DOHH2 (cell line): Measurements from ENCODE around the gene CHRM5.
"Not testable (repeated sequence)": the region's sequence is repeated elsewhere in the genome, so short reads cannot be mapped to it uniquely, and the experiment has no call there.

ENCODE experiments used
- H3F3A ChIP-seq: fragments of 200-600 bp; sonication (generic), shearing (Covaris generic); 2 replicates; pipeline ENCODE4 v1.6.0; 2016; ENCODE audit warnings: antibody characterized with exemption, mild to moderate bottlenecking; ENCODE audit not compliant: control insufficient read depth, insufficient read depth
- H3K27ac ChIP-seq: fragments of 200-600 bp; sonication (generic); 2 replicates; pipeline ENCODE4 v1.5.1; 2014; ENCODE audit warnings: low read depth, mild to moderate bottlenecking, low read length, moderate library complexity
- H3K27me3 ChIP-seq: fragments of 200-600 bp; sonication (generic); 2 replicates; pipeline ENCODE4 v1.6.1; 2014; ENCODE audit warnings: mild to moderate bottlenecking, low read length, mixed read lengths; ENCODE audit not compliant: control insufficient read depth
- H3K36me3 ChIP-seq: fragments of 200-600 bp; sonication (generic); 2 replicates; pipeline ENCODE4 v1.6.1; 2014; ENCODE audit warnings: mild to moderate bottlenecking, low read length, moderate library complexity, mixed read lengths; ENCODE audit not compliant: control insufficient read depth
- H3K4me1 ChIP-seq: fragments of 200-600 bp; sonication (generic); 2 replicates; pipeline ENCODE4 v1.6.1; 2014; ENCODE audit warnings: mild to moderate bottlenecking, low read length, mixed read lengths; ENCODE audit not compliant: control insufficient read depth
- H3K4me2 ChIP-seq: fragments of 200-600 bp; sonication (generic); 2 replicates; pipeline ENCODE4 v1.6.0; 2014; ENCODE audit warnings: mild to moderate bottlenecking, low read length, moderate library complexity
- H3K4me3 ChIP-seq: fragments of 200-600 bp; sonication (generic); 2 replicates; pipeline ENCODE4 v1.5.1; 2014; ENCODE audit warnings: mild to moderate bottlenecking, low read length, mixed read lengths
- H3K79me2 ChIP-seq: fragments of 200-600 bp; sonication (generic); 2 replicates; pipeline ENCODE4 v1.6.1; 2014; ENCODE audit warnings: mild to moderate bottlenecking, low read length, mixed read lengths; ENCODE audit not compliant: control insufficient read depth
- H3K9me2 ChIP-seq: fragments of 200-600 bp; sonication (generic); replicated peaks from 2 replicates; pipeline ENCODE4 v1.6.1; 2014; ENCODE audit warnings: mild to moderate bottlenecking, low read length, mixed read lengths; ENCODE audit not compliant: control insufficient read depth
- H3K9me3 ChIP-seq: fragments of 200-600 bp; sonication (generic); 2 replicates; pipeline ENCODE4 v1.6.1; 2014; ENCODE audit warnings: antibody characterized with exemption, low read length, mixed read lengths; ENCODE audit not compliant: control insufficient read depth, insufficient read depth
- H4K20me1 ChIP-seq: fragments of 200-600 bp; sonication (generic); 2 replicates; pipeline ENCODE4 v1.6.0; 2014; ENCODE audit warnings: low read depth, mild to moderate bottlenecking, antibody characterized with exemption, low read length, moderate library complexity; ENCODE audit not compliant: control insufficient read depth, insufficient read depth
- EZH2phosphoT487 ChIP-seq: fragments of 200-600 bp; sonication (generic); IDR thresholded peaks from 2 replicates; pipeline ENCODE4 v1.6.1; 2017; ENCODE audit warnings: borderline replicate concordance, mild to moderate bottlenecking, antibody characterized with exemption, low read length, moderate library complexity, mixed read lengths
- TF ChIP-seq, protein P1 (sequence below): fragments of 200-600 bp; sonication (generic); IDR thresholded peaks from one replicate; pipeline ENCODE4 v1.5.1; 2014; ENCODE audit warnings: antibody characterized with exemption, mild to moderate bottlenecking, low read depth, low read length; ENCODE audit not compliant: poor library complexity, severe bottlenecking

Gene CHRM5

DNA sequence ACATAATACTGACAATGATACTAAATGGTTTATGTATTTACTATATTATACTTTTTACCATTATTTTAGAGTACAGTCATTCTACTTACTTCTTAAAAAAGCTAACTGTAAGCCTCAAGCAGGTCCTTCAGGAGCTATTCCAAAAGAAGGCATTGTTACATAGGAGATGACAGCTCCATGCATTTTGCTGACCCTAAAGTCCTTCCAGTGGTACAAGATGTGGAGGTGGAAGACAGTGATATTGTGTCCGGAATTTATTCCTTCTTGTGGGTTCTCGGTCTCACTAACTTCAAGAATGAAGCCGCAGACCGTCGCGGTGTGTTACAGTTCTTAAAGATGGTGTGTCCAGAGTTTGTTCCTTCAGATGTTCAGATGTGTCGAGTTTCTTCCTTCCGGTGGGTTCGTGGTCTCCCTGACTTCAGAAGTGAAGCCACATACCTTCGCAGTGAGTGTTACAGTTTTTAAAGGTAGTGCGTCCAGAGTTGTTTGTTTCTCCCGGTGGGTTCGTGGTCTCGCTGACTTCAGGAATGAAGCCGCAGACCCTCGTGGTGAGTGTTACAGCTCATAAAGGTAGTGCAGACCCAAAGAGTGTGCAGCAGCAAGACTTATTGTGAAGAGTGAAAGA, 49.8 kb downstream of the CHRM5 start:
- Histone ChIP-seq H3K9me2 (no peaks in the 10 kb centered on the region), H4K20me1 (no peaks in the 10 kb centered on the region), H3K79me2 (no peaks in the 10 kb centered on the region), H3K9me3 (peaks cover 4% of the 10 kb centered on the region; the same call in 1 of the 2 replicates), H3K27ac (no peak overlapping the region), H3K4me2 (no peak overlapping the region), H3K27me3 (no peaks in the 10 kb centered on the region), H3K4me1 (no peaks in the 10 kb centered on the region), H3F3A (no peaks in the 10 kb centered on the region), H3K4me3 (no peak overlapping the region), H3K36me3 (no peaks in the 10 kb centered on the region)
- TF ChIP-seq, protein P1, sequence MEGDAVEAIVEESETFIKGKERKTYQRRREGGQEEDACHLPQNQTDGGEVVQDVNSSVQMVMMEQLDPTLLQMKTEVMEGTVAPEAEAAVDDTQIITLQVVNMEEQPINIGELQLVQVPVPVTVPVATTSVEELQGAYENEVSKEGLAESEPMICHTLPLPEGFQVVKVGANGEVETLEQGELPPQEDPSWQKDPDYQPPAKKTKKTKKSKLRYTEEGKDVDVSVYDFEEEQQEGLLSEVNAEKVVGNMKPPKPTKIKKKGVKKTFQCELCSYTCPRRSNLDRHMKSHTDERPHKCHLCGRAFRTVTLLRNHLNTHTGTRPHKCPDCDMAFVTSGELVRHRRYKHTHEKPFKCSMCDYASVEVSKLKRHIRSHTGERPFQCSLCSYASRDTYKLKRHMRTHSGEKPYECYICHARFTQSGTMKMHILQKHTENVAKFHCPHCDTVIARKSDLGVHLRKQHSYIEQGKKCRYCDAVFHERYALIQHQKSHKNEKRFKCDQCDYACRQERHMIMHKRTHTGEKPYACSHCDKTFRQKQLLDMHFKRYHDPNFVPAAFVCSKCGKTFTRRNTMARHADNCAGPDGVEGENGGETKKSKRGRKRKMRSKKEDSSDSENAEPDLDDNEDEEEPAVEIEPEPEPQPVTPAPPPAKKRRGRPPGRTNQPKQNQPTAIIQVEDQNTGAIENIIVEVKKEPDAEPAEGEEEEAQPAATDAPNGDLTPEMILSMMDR = no peak
- no peak for TF ChIP-seq EZH2phosphoT487

DNA sequence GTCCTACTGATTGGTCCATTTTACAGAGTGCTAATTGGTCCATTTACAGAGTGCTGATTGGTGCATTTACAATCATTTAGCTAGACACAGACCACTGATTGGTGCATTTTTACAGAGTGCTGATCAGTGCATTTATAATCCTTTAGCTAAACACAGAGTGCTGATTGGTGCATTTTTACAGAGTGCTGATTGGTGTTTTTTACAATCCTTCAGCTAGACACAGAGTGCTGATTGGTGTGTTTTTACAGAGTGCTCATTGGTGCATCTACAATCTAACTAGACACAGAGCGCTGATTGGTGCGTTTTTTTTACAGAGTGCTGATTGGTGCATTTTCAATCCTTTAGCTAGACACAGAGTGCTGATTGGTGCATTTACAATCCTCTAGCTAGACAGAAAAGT, 50.4 kb downstream of the CHRM5 start:
- not testable (repeated sequence) for H3K27me3 ChIP-seq, H3K79me2 ChIP-seq, H3K4me3 ChIP-seq, H3K9me3 ChIP-seq, H3K4me1 ChIP-seq, H3K4me2 ChIP-seq, H3F3A ChIP-seq, H3K9me2 ChIP-seq, H3K27ac ChIP-seq, H4K20me1 ChIP-seq, H3K36me3 ChIP-seq

DNA sequence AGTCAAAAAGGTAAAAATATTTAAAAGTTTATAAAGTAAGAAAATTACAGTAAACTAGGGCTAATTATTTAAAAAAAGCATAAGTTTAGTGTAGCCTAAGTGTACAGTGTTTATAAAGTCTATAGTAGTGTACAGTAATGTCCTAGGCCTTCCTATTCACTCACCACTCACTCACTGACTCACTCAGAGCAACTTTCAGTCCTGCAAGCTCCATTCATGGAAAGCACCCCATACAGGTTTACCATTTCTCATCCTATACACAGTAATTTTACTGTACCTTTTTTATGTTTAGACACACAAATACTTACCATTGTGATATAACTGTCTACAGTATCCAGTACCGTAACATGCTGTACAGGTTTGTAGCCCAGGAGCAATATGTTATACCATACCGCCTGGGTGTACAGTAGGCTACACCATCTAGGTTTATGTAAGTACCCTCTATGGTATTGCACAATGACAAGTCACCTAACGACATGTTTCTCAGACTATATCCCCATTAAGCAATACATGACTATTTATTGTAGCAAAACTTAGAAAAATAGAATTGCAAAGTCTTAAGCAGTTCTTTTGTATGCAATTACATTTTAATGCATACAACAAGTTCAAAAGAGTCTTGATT, 51.2 kb downstream of the CHRM5 start:
- H3K27ac ChIP-seq = no peak overlapping the region
- peaks cover 4% of the 10 kb centered on the region; the same call in 1 of the 2 replicates for H3K9me3 ChIP-seq
- H3K27me3 ChIP-seq = no peaks in the 10 kb centered on the region
- H3K9me2 ChIP-seq = no peaks in the 10 kb centered on the region
- H3K4me1 ChIP-seq = no peaks in the 10 kb centered on the region
- H3K4me3 ChIP-seq = no peak overlapping the region
- no peak overlapping the region for H3K4me2 ChIP-seq
- H4K20me1 ChIP-seq = no peaks in the 10 kb centered on the region
- no peak for TF ChIP-seq EZH2phosphoT487
- TF ChIP-seq, protein P1 = no peak
- H3F3A ChIP-seq = no peaks in the 10 kb centered on the region
- no peaks in the 10 kb centered on the region for H3K79me2 ChIP-seq
- H3K36me3 ChIP-seq = no peaks in the 10 kb centered on the region

DNA sequence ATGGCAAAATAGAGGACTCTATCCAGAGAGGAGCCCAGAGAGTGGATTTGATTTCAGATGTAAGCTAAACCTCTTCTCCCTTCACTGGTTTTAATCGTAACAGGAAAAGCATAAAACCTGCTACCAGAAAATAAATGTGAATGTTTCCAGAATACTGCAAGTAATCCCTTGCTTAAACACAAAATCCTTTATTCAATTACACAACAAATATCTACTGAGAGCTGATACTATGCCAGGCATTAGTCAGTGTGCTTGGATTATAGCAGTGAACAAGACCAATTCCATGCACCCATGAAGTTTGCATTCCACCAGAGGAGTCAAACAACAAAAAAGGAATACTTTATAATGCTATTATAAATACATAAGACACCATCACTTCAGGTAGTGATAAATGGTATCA, 55.6 kb downstream of the CHRM5 start:
- H3K4me3 ChIP-seq = no peak overlapping the region
- H3F3A ChIP-seq = no peaks in the 10 kb centered on the region
- H3K9me3 ChIP-seq = peaks cover 1% of the 10 kb centered on the region; the same call in 1 of the 2 replicates
- H3K27me3 ChIP-seq = no peaks in the 10 kb centered on the region
- no peaks in the 10 kb centered on the region for H4K20me1 ChIP-seq
- no peaks in the 10 kb centered on the region for H3K4me1 ChIP-seq
- no peaks in the 10 kb centered on the region for H3K9me2 ChIP-seq
- H3K27ac ChIP-seq = no peak overlapping the region
- no peaks in the 10 kb centered on the region for H3K36me3 ChIP-seq
- no peak overlapping the region for H3K4me2 ChIP-seq
- H3K79me2 ChIP-seq = peaks cover 4% of the 10 kb centered on the region; the same call in 1 of the 2 replicates
- TF ChIP-seq EZH2phosphoT487 = no peak
- TF ChIP-seq, protein P1 = no peak
